SH-SY5Y (cell line): Measurements from ENCODE around the gene HOXB5.

Experiments
- GATA2 ChIP-seq: IDR thresholded peaks from 2 replicates; pipeline ENCODE4 v1.6.1; 2011; ENCODE audit warnings: mild to moderate bottlenecking, low read depth, low read length
- GATA3 ChIP-seq: IDR thresholded peaks from 2 replicates; pipeline ENCODE4 v1.6.1; 2011; ENCODE audit warnings: low read depth, mild to moderate bottlenecking, low read length, moderate library complexity

DNA sequence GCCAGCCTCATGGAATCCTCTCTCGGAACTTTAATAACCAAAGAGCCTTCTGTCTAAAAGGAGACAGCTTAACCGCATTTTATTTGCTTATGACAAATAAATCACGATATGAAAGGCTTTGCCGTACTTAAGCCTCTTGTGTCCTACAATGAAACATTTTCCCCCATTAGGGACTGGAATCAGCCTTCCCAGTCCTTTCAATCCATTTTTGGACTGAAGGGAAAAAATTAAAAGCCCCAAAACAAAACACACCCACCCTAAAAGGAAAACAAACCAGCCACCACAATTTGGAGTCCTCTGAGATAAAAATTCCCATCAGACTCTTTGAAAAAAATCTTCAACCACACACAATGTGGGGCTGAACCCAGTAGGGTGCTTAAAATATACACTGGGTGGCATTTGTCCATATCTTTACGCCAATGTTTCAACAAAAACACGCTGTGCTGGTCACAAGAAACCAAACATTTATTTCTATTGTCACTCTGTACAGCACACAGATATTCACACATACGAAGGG, 18.5 kb downstream of the HOXB5 start:
- TF ChIP-seq GATA2, result no peak
- TF ChIP-seq GATA3, result no peak
